Glutamatergic neuron (in vitro differentiated cells): Measurements from ENCODE around the gene RIGI. TPM values are rescaled to one million over a fixed set of nuclear protein-coding genes. Genes with fewer than 3 reads are reported as not detected.

Experiments used
- DNase-seq: peaks from one replicate; pipeline ENCODE4 v3.0.0; 2022
- H3K27ac Mint-ChIP-seq: one replicate; pipeline ENCODE4 v1.8.0; 2020; ENCODE audit warnings: mild to moderate bottlenecking, mixed read lengths, inconsistent platforms; ENCODE audit not compliant: unreplicated experiment
- H3K27me3 Mint-ChIP-seq: one replicate; pipeline ENCODE4 v1.8.0; 2020; ENCODE audit warnings: mild to moderate bottlenecking, moderate library complexity, mixed read lengths, inconsistent platforms; ENCODE audit not compliant: unreplicated experiment
- H3K36me3 Mint-ChIP-seq: one replicate; pipeline ENCODE4 v1.8.0; 2020; ENCODE audit warnings: mild to moderate bottlenecking, mixed read lengths, inconsistent platforms; ENCODE audit not compliant: unreplicated experiment
- H3K4me1 Mint-ChIP-seq: one replicate; pipeline ENCODE4 v1.8.0; 2020; ENCODE audit warnings: mild to moderate bottlenecking, low read depth, mixed read lengths, inconsistent platforms; ENCODE audit not compliant: unreplicated experiment
- H3K4me3 Mint-ChIP-seq: one replicate; pipeline ENCODE4 v1.8.0; 2020; ENCODE audit warnings: mild to moderate bottlenecking, mixed read lengths, inconsistent platforms; ENCODE audit not compliant: unreplicated experiment
- H3K9me3 Mint-ChIP-seq: one replicate; pipeline ENCODE4 v1.8.0; 2020; ENCODE audit warnings: mild to moderate bottlenecking, moderate library complexity, mixed read lengths, inconsistent platforms; ENCODE audit not compliant: unreplicated experiment
- total RNA-seq: library from RNA; stranded (reverse); fragmentation: NEBNext Ultra II Directional; extraction: Animal tissue kit (Norgen Biotek cat#: 25700); gene quantifications from one replicate; pipeline ENCODE4 v1.2.1, GENCODE V29; 2021; ENCODE audit not compliant: unreplicated experiment
- TF ChIP-seq, protein P1 (sequence below): fragments of 200-600 bp; sonication (generic); IDR thresholded peaks from one replicate; pipeline ENCODE4 v1.5.0; 2021; ENCODE audit not compliant: partially characterized antibody, unreplicated experiment

The RIGI gene
- total RNA-seq, 1 donor from 2014 or later: 3.0 TPM

DNA sequence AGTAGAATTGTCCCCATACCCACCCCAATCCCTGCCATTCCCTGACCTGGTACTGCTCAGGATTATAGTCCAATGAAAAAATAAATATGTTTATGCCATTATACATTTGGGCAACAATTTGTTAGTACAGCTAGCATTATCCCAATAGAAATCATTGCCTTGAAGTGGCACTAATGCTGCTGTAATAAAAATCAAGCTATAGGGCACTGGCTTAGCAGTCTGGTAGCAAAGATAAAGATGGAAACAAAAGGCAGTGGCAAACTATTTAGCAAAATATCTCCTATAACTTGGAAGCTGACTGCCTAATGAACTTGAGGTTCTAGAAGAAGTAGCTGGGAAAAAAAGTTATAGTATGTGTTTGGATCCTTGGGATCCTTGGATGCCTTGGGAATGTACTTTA, 28.6 kb upstream of the RIGI start:
- TF ChIP-seq, protein P1, sequence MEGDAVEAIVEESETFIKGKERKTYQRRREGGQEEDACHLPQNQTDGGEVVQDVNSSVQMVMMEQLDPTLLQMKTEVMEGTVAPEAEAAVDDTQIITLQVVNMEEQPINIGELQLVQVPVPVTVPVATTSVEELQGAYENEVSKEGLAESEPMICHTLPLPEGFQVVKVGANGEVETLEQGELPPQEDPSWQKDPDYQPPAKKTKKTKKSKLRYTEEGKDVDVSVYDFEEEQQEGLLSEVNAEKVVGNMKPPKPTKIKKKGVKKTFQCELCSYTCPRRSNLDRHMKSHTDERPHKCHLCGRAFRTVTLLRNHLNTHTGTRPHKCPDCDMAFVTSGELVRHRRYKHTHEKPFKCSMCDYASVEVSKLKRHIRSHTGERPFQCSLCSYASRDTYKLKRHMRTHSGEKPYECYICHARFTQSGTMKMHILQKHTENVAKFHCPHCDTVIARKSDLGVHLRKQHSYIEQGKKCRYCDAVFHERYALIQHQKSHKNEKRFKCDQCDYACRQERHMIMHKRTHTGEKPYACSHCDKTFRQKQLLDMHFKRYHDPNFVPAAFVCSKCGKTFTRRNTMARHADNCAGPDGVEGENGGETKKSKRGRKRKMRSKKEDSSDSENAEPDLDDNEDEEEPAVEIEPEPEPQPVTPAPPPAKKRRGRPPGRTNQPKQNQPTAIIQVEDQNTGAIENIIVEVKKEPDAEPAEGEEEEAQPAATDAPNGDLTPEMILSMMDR: no peak
- Mint-ChIP-seq H3K27ac (no peak overlapping the region), H3K36me3 (no peaks in the 10 kb centered on the region), H3K27me3 (peaks cover 6% of the 10 kb centered on the region), H3K4me1 (peaks cover 6% of the 10 kb centered on the region), H3K9me3 (peaks cover 8% of the 10 kb centered on the region), H3K4me3 (no peak overlapping the region)
- no peak for DNase-seq

DNA sequence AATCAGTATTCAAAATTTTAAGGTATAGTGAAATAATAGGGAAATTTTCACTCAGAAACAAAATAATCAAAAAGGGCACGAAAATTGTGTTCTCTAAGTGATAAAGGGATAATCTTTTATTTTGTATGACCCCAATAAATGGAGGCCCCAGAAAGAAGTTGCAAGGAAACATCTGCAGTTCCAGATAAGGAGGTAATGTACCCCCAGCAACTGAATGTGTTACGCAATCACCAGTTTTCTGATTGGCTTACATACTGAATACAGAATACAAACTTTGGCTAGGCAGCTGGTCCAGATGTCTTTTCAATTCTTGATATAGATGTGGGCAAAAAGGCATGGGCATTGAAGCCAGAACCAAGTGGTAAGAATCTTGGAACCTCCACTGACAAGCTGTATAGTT, 28.1 kb upstream of the RIGI start:
- no peak for DNase-seq
- Mint-ChIP-seq H3K36me3 (no peaks in the 10 kb centered on the region), H3K4me3 (peak overlapping the region; percentile 18), H3K4me1 (peaks cover 10% of the 10 kb centered on the region), H3K27ac (no peak overlapping the region), H3K27me3 (peaks cover 6% of the 10 kb centered on the region), H3K9me3 (peaks cover 8% of the 10 kb centered on the region)
- TF ChIP-seq, protein P1: no peak

DNA sequence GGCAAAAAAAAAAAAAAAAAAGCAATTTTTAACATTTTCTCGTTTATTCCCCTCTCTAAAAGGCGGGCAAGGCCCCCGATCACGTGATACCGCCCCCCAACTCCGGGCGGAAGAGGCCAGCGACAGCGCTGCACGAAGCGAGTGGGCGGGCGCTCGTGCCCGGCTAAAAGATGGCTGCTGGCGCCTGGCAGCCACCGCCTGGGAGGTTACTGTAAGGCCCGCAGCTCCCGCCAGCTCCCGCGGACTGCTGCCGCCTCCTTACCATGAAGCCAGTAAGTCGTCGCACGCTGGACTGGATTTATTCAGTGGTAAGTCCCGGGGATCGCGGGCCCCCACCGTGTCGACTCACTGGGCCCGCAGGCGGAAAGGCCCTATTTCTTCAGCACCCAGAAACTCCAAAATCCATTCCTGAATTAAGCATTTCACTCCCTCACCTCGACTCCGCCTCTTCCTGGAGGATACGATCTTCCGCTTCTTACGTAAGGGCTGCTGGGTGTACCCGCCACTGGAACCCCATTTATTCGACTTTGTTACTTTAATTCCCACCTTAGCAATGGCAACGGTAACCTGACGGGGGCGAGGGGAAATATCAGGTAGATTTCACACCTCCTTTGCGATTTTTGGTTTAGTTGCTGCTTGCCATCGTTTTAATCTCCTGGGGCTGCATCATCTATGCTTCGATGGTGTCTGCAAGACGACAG, 26.3 kb upstream of the RIGI start, which contains the start of the genes SMIM27 and TOPORS:
SMIM27 (plus strand) TSS at position 156 of the 701 bp plus-strand sequence; CDS start at position 264, 108 bp downstream.
TOPORS (minus strand) TSS at position 415 of the 701 bp plus-strand sequence; CDS start at position 265, 150 bp downstream.
- Mint-ChIP-seq H3K27ac (peak within 1 kb of the TSS; percentile 97), H3K27me3 (peaks cover 6% of the 10 kb centered on the region), H3K36me3 (no peaks in the 10 kb centered on the region), H3K4me1 (peaks cover 10% of the 10 kb centered on the region), H3K9me3 (peaks cover 8% of the 10 kb centered on the region), H3K4me3 (peak within 1 kb of the TSS; percentile 99)
- TF ChIP-seq, protein P1: no peak
- DNase-seq: peak; percentile 89

DNA sequence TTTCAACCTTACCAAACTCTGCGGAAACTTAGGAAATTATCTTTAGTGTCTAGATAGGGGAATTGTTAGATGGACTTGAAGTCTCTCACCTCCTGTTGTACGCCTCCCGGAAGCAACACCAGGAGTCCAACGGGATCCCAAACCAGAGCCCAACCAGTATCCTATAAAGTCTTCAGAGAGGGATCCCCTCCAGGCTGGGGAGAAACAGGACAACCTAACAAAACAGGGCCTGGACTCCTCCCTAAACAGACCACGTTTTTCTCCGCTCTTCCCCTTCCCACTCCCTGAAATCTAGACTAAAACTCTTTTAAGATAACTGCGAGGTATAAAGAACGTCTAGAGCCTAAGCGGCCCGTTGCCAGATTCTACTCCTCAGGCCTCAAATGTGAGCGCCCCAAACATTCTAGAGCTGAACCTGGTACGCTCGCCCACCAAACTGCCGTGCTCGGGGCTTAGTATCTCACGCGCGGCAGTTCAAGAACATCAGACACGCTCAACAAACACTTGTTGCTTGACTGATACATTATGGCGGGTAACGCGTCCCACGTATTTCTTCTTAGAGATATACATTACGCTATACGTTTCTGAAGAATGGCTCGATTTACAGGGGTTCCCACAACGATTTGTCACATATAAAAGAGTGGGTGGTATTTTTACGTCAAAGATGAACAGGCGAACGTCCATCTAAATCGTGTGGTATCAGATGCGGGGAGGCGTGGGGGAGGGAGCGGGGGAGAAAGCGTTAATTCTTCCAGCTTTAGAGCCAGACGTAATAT, 25.5 kb upstream of the RIGI start:
- H3K36me3 Mint-ChIP-seq: no peaks in the 10 kb centered on the region
- H3K9me3 Mint-ChIP-seq: peaks cover 8% of the 10 kb centered on the region
- TF ChIP-seq, protein P1: no peak
- peak overlapping the region; percentile 99 for H3K4me3 Mint-ChIP-seq
- peaks cover 10% of the 10 kb centered on the region for H3K4me1 Mint-ChIP-seq
- peak; percentile 30 for DNase-seq
- peak overlapping the region; percentile 14 for H3K27ac Mint-ChIP-seq
- H3K27me3 Mint-ChIP-seq: peaks cover 6% of the 10 kb centered on the region
